GM12878 (cell line): ENCODE measurements around the gene ANXA10. TPM values are rescaled to one million over a fixed set of nuclear protein-coding genes. Genes with fewer than 3 reads are reported as not detected.

ENCODE experiments used
- ATAC-seq: fragments of 200-7000 bp; cut with Tn5 transposase; 3 replicates; pipeline ENCODE4 v1.9.1; 2020; ENCODE audit warnings: mild to moderate bottlenecking, moderate library complexity
- BruUV-seq: library from RNA; stranded (reverse); fragments of 400-500 nt; replicated peaks from 2 replicates; lab custom pipeline; 2021; lab: Mats Ljungman, UMichigan
- CTCF ChIA-PET: fragments of 300-600 bp; sonication (Branson Sonifier 250); formaldehyde crosslinking; extraction: SDS; loops from one replicate; lab custom pipeline; 2021; ENCODE audit warnings: inconsistent platforms; lab: Yijun Ruan, JAX
- POLR2A ChIA-PET: fragments of 350-600 bp; formaldehyde crosslinking; extraction: SDS; loops from one replicate; lab custom pipeline; 2021; ENCODE audit warnings: inconsistent platforms; lab: Charles Lee
- RAD21 ChIA-PET: fragments of 300-600 bp; sonication (Branson Sonifier 250); formaldehyde crosslinking; loops from one replicate; lab custom pipeline; 2023; ENCODE audit warnings: antibody characterized with exemption; ENCODE audit not compliant: unreplicated experiment; lab: Charles Lee
- SMC1A ChIA-PET: fragments of 300-600 bp; sonication (Branson Sonifier 250); formaldehyde crosslinking; loops from one replicate; lab custom pipeline; 2023; ENCODE audit not compliant: unreplicated experiment, uncharacterized antibody; lab: Charles Lee
- DNase-seq: peaks from one replicate; pipeline ENCODE4 v3.0.0-alpha.2; 2011; ENCODE audit warnings: low read depth, low spot score
- FAIRE-seq: peaks from 3 replicates; lab custom pipeline; 2011; peaks lifted over from hg19 to GRCh38; lab: Jason Lieb, UNC
- H2AFZ ChIP-seq: 2 replicates; pipeline ENCODE4 v1.6.0; 2011; ENCODE audit warnings: low read depth, low read length, control low read depth; ENCODE audit not compliant: control insufficient read depth
- H3K27ac ChIP-seq: 2 replicates; pipeline ENCODE4 v1.5.1; 2011; ENCODE audit warnings: control low read depth; ENCODE audit not compliant: control insufficient read depth, insufficient read depth
- H3K27me3 ChIP-seq, 2 experiments: replicated peaks in 1 of 2; 2 replicates each; pipeline versions ENCODE4 v1.6.0 to v1.6.1; 2011; ENCODE audit warnings: low read length in 1 of 2; ENCODE audit not compliant: control insufficient read depth in 2 of 2, insufficient read depth in 2 of 2
- H3K36me3 ChIP-seq, 2 experiments: 2 replicates each; pipeline ENCODE4 v1.5.1; 2011; ENCODE audit warnings: low read length in 1 of 2; ENCODE audit not compliant: control insufficient read depth in 2 of 2, insufficient read depth in 2 of 2
- H3K4me1 ChIP-seq: 2 replicates; pipeline ENCODE4 v1.6.1; 2011; ENCODE audit warnings: mild to moderate bottlenecking, low read length, moderate library complexity, mixed read lengths; ENCODE audit not compliant: control insufficient read depth, insufficient read depth
- H3K4me2 ChIP-seq: 2 replicates; pipeline ENCODE4 v1.6.0; 2011; ENCODE audit warnings: control low read depth; ENCODE audit not compliant: control insufficient read depth, insufficient read depth
- H3K4me3 ChIP-seq: fragments of 200-600 bp; sonication (generic); 2 replicates; pipeline ENCODE4 v1.5.1; 2016
- H3K79me2 ChIP-seq: 2 replicates; pipeline ENCODE4 v1.6.0; 2011; ENCODE audit warnings: low read length; ENCODE audit not compliant: control insufficient read depth, insufficient read depth
- H3K9ac ChIP-seq: 2 replicates; pipeline ENCODE4 v1.8.0; 2011; ENCODE audit warnings: low read length, control low read depth, mixed read lengths; ENCODE audit not compliant: control insufficient read depth, insufficient read depth
- H3K9me3 ChIP-seq: replicated peaks from 3 replicates; pipeline ENCODE4 v1.5.1; 2011; ENCODE audit warnings: mild to moderate bottlenecking, low read length; ENCODE audit not compliant: control insufficient read depth, insufficient read depth
- H4K20me1 ChIP-seq: 2 replicates; pipeline ENCODE4 v1.6.0; 2011; ENCODE audit not compliant: control insufficient read depth, insufficient read depth
- BACH1 ChIP-seq: fragments of 450-650 bp; IDR thresholded peaks from 2 replicates; pipeline ENCODE4 v1.6.1; 2017; ENCODE audit warnings: mild to moderate bottlenecking, borderline replicate concordance
- CBFB ChIP-seq: IDR thresholded peaks from 2 replicates; pipeline ENCODE4 v1.6.1; 2016; ENCODE audit warnings: antibody characterized with exemption, low read depth
- CHD2 ChIP-seq: IDR thresholded peaks from 2 replicates; pipeline ENCODE4 v1.6.1; 2011; ENCODE audit warnings: low read depth, low read length, improper control_type of control experiment, borderline replicate concordance
- NBN ChIP-seq: fragments of 450-650 bp; IDR thresholded peaks from 2 replicates; pipeline ENCODE4 v1.6.1; 2016
- SIX5 ChIP-seq: IDR thresholded peaks from 2 replicates; pipeline ENCODE4 v1.6.1; 2011; ENCODE audit warnings: mild to moderate bottlenecking, low read depth, low read length, moderate library complexity; ENCODE audit not compliant: severe bottlenecking
- SMAD1 ChIP-seq: fragments of 450-650 bp; IDR thresholded peaks from 2 replicates; pipeline ENCODE4 v1.6.1; 2018; ENCODE audit warnings: mild to moderate bottlenecking, low read depth; ENCODE audit not compliant: partially characterized antibody
- ZNF384 ChIP-seq: IDR thresholded peaks from 2 replicates; pipeline ENCODE4 v1.6.1; 2012; ENCODE audit warnings: low read depth, mild to moderate bottlenecking, low read length, improper control_type of control experiment, borderline replicate concordance
- WGBS: methylation state at CpG from one replicate; pipeline ENCODE4 v1.1.6; 2016; ENCODE audit warnings: low lambda C conversion rate; ENCODE audit not compliant: insufficient replicate concordance, insufficient coverage; ENCODE audit errors: missing lambda C conversion rate; 5-methylcytosine and 5-hydroxymethylcytosine counted together
- in situ Hi-C: fragments of 300-500 bp; cut with MboI; formaldehyde crosslinking; loops from 9 replicates; pipeline ENCODE4 v1.14.3; 2018; ENCODE audit warnings: mixed read lengths
- intact Hi-C: fragments of 100-400 bp; cut with micrococcal nuclease; formaldehyde crosslinking; loops from one replicate; pipeline ENCODE4 v1.14.2; 2022; ENCODE audit not compliant: unreplicated experiment
- polyA plus RNA-seq, 11 experiments: library from polyadenylated mRNA; depleted of rRNA in 4 of 11; unstranded in 6 of 11; stranded (reverse) in 5 of 11; fragments of >200 nt; fragmentation: Nextera tagmentation in 4 of 11; fragmentation: Illumina TruSeq in 1 of 11; extraction: Ambion mirVana in 4 of 11; extraction: Trizol in 1 of 11; gene quantifications; 1 replicate in 1 of 11; 2 replicates in 10 of 11; pipeline versions ENCODE4 v1.2.1 to v1.2.3, GENCODE V29; 2011 to 2016; ENCODE audit warnings: inconsistent platforms in 2 of 11, missing spikeins in 2 of 11, low read depth in 1 of 11
- total RNA-seq, 4 experiments: library from RNA; depleted of rRNA in 3 of 4; stranded (reverse); fragments of >200 nt in 3 of 4; fragmentation: Illumina TruSeq in 1 of 4; extraction: Trizol in 1 of 4; gene quantifications; 2 replicates each; pipeline versions ENCODE4 v1.2.1 to v1.2.3, GENCODE V29; 2013 to 2021
- TF ChIP-seq, protein P1 (sequence below): fragments of 450-650 bp; IDR thresholded peaks from 2 replicates; pipeline ENCODE4 v1.6.1; 2018; ENCODE audit warnings: mild to moderate bottlenecking, low read depth, moderate library complexity; ENCODE audit not compliant: partially characterized antibody
- TF ChIP-seq, protein P2 (sequence below): fragments of 450-650 bp; IDR thresholded peaks from 2 replicates; pipeline ENCODE4 v1.6.1; 2018; ENCODE audit warnings: borderline replicate concordance, mild to moderate bottlenecking; ENCODE audit not compliant: partially characterized antibody
- TF ChIP-seq, protein P3 (sequence below): fragments of 450-650 bp; formaldehyde crosslinking; IDR thresholded peaks from 2 replicates; pipeline ENCODE4 v1.5.0; 2022; ENCODE audit warnings: mild to moderate bottlenecking, missing genetic modification characterization
- TF ChIP-seq, protein P4 (sequence below): IDR thresholded peaks from 2 replicates; pipeline ENCODE4 v1.6.1; 2012; ENCODE audit warnings: low read depth, low read length, improper control_type of control experiment

Gene ANXA10
- total and polyA plus RNA-seq, 10 of the 15 experiments (the other 5 are each of a cell fraction or from before 2014, with no cell fraction given), result not detected

DNA sequence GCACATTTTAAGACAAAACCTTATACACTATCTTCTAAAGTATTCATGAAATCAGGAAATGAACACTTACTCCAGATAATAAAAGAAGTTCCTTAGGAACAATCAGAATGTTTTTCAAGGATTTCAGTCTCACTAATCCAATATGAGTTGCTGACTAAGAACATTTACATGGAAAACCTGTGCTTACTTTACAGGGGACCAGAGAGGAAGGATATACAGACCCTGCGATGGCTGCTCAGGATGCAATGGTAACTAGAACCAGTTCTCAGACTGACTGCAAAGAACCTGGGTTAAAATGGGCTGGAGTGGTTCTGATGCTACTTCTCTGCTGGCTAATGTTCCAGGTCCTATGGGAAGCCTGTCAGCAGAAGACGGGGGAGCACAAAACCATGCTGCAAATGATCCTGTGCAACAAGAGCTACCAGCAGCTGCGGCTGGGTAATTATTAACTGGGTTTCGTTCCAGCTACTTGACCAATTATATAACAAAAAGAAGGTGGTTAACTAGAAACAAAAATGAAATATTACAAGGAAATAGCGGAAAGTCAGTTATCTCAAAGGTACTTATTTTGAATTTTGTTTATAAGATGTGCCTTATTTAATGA, 85.3 kb downstream of the ANXA10 start:
- ChIA-PET POLR2A (interaction anchor here (0.5 kb wide), 1 partner anchor 118 kb away, joined by 6 read pairs; no protein-coding TSS in a partner anchor), SMC1A (no interaction called here), CTCF (interaction anchor here (0.6 kb wide), 1 partner anchor 1449 kb away, joined by 3 read pairs; no protein-coding TSS in a partner anchor), RAD21 (no interaction called here)
- no peak overlapping the region for H3K4me3 ChIP-seq
- no peaks in the 10 kb centered on the region for H4K20me1 ChIP-seq
- no peaks in the 10 kb centered on the region for H3K4me1 ChIP-seq
- intact Hi-C loops, result no loop called here
- H3K9me3 ChIP-seq, result no peaks in the 10 kb centered on the region
- no peak for FAIRE-seq
- peak; percentile 34; the same call in 1 of the 3 replicates for ATAC-seq
- no peak overlapping the region for H3K27ac ChIP-seq
- H3K4me2 ChIP-seq, result no peak overlapping the region
- H3K27me3 ChIP-seq, result no peaks in the 10 kb centered on the region; a peak in 1 of 4 replicates
- WGBS, result 71% methylated on average over 5 of the region's 5 CpGs
- H3K36me3 ChIP-seq, result no peaks in the 10 kb centered on the region
- BruUV-seq, result no TSS peak
- in situ Hi-C loops, result no loop called here
- no peaks in the 10 kb centered on the region for H3K79me2 ChIP-seq
- no peak overlapping the region for H3K9ac ChIP-seq
- DNase-seq, result no peak
- TF ChIP-seq SMAD1 (no peak), NBN (no peak), BACH1 (no peak), ZNF384 (no peak), CHD2 (no peak), SIX5 (no peak), CBFB (no peak)
- TF ChIP-seq, protein P1, sequence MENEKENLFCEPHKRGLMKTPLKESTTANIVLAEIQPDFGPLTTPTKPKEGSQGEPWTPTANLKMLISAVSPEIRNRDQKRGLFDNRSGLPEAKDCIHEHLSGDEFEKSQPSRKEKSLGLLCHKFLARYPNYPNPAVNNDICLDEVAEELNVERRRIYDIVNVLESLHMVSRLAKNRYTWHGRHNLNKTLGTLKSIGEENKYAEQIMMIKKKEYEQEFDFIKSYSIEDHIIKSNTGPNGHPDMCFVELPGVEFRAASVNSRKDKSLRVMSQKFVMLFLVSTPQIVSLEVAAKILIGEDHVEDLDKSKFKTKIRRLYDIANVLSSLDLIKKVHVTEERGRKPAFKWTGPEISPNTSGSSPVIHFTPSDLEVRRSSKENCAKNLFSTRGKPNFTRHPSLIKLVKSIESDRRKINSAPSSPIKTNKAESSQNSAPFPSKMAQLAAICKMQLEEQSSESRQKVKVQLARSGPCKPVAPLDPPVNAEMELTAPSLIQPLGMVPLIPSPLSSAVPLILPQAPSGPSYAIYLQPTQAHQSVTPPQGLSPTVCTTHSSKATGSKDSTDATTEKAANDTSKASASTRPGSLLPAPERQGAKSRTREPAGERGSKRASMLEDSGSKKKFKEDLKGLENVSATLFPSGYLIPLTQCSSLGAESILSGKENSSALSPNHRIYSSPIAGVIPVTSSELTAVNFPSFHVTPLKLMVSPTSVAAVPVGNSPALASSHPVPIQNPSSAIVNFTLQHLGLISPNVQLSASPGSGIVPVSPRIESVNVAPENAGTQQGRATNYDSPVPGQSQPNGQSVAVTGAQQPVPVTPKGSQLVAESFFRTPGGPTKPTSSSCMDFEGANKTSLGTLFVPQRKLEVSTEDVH, result no peak
- TF ChIP-seq, protein P2, sequence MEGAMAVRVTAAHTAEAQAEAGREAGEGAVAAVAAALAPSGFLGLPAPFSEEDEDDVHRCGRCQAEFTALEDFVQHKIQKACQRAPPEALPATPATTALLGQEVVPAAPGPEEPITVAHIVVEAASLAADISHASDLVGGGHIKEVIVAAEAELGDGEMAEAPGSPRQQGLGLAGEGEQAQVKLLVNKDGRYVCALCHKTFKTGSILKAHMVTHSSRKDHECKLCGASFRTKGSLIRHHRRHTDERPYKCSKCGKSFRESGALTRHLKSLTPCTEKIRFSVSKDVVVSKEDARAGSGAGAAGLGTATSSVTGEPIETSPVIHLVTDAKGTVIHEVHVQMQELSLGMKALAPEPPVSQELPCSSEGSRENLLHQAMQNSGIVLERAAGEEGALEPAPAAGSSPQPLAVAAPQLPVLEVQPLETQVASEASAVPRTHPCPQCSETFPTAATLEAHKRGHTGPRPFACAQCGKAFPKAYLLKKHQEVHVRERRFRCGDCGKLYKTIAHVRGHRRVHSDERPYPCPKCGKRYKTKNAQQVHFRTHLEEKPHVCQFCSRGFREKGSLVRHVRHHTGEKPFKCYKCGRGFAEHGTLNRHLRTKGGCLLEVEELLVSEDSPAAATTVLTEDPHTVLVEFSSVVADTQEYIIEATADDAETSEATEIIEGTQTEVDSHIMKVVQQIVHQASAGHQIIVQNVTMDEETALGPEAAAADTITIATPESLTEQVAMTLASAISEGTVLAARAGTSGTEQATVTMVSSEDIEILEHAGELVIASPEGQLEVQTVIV, result no peak
- TF ChIP-seq, protein P3, sequence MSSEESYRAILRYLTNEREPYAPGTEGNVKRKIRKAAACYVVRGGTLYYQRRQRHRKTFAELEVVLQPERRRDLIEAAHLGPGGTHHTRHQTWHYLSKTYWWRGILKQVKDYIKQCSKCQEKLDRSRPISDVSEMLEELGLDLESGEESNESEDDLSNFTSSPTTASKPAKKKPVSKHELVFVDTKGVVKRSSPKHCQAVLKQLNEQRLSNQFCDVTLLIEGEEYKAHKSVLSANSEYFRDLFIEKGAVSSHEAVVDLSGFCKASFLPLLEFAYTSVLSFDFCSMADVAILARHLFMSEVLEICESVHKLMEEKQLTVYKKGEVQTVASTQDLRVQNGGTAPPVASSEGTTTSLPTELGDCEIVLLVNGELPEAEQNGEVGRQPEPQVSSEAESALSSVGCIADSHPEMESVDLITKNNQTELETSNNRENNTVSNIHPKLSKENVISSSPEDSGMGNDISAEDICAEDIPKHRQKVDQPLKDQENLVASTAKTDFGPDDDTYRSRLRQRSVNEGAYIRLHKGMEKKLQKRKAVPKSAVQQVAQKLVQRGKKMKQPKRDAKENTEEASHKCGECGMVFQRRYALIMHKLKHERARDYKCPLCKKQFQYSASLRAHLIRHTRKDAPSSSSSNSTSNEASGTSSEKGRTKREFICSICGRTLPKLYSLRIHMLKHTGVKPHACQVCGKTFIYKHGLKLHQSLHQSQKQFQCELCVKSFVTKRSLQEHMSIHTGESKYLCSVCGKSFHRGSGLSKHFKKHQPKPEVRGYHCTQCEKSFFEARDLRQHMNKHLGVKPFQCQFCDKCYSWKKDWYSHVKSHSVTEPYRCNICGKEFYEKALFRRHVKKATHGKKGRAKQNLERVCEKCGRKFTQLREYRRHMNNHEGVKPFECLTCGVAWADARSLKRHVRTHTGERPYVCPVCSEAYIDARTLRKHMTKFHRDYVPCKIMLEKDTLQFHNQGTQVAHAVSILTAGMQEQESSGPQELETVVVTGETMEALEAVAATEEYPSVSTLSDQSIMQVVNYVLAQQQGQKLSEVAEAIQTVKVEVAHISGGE (CRISPR knock-in tag), result no peak
- TF ChIP-seq, protein P4, sequence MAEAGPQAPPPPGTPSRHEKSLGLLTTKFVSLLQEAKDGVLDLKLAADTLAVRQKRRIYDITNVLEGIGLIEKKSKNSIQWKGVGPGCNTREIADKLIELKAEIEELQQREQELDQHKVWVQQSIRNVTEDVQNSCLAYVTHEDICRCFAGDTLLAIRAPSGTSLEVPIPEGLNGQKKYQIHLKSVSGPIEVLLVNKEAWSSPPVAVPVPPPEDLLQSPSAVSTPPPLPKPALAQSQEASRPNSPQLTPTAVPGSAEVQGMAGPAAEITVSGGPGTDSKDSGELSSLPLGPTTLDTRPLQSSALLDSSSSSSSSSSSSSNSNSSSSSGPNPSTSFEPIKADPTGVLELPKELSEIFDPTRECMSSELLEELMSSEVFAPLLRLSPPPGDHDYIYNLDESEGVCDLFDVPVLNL, result no peak
- no peak overlapping the region for H2AFZ ChIP-seq
